Adipocyte (in vitro differentiated cells): ENCODE measurements around the gene SPEF1.

Experiments used
- DNase-seq: peaks from one replicate; pipeline ENCODE4 v3.0.0-alpha.2; 2015; ENCODE audit warnings: low read depth
- H3K27me3 ChIP-seq: replicated peaks from 2 replicates; pipeline ENCODE4 v1.7.0; 2013; ENCODE audit warnings: mild to moderate bottlenecking, low read length, moderate library complexity; ENCODE audit not compliant: control insufficient read depth, insufficient read depth
- H3K36me3 ChIP-seq: 2 replicates; pipeline ENCODE4 v1.7.0; 2013; ENCODE audit warnings: low read length, mild to moderate bottlenecking, moderate library complexity; ENCODE audit not compliant: control insufficient read depth, insufficient read depth, severe bottlenecking
- H3K4me1 ChIP-seq: 2 replicates; pipeline ENCODE4 v1.7.0; 2013; ENCODE audit warnings: mild to moderate bottlenecking, low read length, moderate library complexity; ENCODE audit not compliant: control insufficient read depth, insufficient read depth
- H3K4me3 ChIP-seq: 2 replicates; pipeline ENCODE4 v1.7.0; 2013; ENCODE audit warnings: mild to moderate bottlenecking, low read length, moderate library complexity
- H3K9ac ChIP-seq: 2 replicates; pipeline ENCODE4 v1.7.0; 2013; ENCODE audit warnings: mild to moderate bottlenecking, low read length, moderate library complexity
- H3K9me3 ChIP-seq: 2 replicates; pipeline ENCODE4 v1.7.0; 2013; ENCODE audit warnings: mild to moderate bottlenecking, low read length, moderate library complexity; ENCODE audit not compliant: control insufficient read depth

SPEF1 gene

DNA sequence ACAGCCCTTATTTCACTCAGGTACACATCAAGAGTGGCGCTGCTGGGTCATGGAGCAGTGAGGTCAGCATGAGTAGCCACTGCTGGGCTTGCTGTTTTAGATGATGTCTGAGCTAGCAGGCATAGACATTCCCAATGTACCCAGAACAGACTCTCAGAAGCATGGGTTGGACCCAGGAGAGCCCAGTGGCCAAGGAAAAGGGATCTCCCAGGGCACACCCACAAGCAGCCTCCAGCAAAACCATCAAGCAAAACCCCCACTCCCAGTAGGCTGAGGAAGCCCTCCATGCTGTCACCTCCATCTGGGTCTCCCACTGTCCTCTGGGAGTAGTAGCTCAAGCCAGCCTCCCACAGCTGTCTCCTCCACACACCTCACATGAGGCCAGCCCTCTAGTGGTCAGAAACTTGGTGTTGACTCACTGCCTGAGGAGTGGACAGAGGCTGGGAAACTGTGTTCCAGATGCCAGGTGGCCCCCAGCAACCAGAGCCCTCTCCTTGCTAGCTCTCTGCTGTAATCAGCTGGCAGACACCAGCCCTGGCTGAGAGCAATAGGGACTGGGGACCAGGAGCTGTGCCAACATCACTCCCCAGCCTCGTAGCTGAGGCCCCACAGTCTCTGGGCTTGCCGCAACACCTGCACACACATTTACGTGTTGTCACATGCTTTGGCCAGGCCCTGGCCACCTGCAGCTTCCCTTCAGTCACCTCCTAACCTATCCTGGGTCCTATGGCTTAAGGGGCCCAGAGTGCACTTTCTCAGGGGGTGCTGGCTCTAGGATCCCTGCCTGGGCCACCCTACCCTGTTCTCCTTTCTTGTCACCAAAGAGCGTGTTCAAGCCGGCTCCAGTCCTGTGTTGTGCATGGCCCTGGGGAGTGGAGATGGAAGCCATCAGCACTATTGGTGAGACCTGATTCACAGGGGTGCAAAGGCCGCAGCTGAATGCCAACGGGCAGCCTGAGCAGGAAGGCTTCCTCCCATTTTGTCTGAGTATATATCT lies 37.2 kb upstream of the SPEF1 start:
- H3K4me1 ChIP-seq, result peaks cover 21% of the 10 kb centered on the region
- no peak overlapping the region for H3K4me3 ChIP-seq
- H3K9ac ChIP-seq, result no peak overlapping the region
- H3K9me3 ChIP-seq, result no peaks in the 10 kb centered on the region
- peaks cover 14% of the 10 kb centered on the region for H3K36me3 ChIP-seq
- peak; percentile 93 for DNase-seq
- H3K27me3 ChIP-seq, result no peaks in the 10 kb centered on the region

DNA sequence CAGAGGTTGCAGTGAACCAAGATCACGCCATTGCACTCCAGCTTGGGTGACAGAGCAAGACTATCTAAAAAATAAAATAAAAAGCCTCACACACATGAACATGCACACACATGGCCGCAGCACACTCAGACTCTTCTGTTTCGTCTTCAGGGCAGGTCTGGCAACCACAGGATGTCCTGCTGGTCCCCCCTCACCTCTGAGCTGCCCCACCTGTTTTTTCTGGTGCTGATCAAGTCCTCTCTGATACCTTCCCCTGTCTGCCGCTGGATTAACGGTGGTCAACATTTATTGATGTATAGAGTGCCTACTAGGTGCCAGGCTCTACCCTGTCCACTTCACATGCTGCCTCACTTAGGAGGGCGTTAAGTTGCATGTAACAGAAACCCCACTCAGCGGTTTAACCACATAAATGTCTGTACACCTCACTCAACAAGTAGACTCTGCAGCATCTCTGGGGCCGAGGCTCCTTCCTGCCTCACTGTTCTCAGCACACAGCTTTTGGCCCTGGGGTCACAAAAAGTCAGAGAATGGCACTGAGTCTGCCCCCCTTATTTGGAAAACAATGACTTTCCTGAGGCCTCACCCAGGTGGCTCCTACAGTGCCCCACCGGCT lies 34.6 kb upstream of the SPEF1 start:
- H3K9me3 ChIP-seq, result no peaks in the 10 kb centered on the region
- H3K4me1 ChIP-seq, result peaks cover 27% of the 10 kb centered on the region
- no peaks in the 10 kb centered on the region for H3K27me3 ChIP-seq
- DNase-seq, result no peak
- no peaks in the 10 kb centered on the region for H3K36me3 ChIP-seq
- H3K4me3 ChIP-seq, result no peak overlapping the region
- no peak overlapping the region for H3K9ac ChIP-seq

DNA sequence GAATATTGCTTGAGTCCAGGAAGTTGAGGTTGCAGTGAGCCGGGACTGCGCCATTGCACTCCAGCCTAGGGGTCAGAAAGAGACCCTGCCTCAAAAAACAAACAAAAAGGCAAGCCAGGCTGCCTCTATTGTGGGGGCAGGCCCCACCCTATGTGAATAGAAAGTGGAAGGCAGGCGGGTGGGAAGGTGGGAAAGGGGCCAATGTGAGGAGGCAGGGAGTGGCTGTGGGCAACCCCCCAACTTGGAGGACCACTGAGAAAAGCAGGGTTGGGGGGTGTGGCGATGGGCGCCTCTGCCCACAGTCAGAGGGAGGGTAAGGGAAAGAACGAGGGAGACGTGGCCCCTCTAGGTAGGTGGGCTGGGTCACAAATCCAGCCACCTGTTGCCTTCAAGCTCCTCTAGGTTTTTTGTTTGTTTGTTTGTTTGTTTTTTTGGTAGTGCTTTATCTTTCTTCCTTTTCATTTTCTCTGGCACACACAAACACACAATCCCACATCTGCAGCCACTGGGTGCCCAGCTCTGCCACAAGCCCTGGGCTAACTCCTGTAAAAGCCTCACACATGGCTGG lies 33.8 kb upstream of the SPEF1 start:
- H3K9me3 ChIP-seq, result no peaks in the 10 kb centered on the region
- DNase-seq, result no peak

DNA sequence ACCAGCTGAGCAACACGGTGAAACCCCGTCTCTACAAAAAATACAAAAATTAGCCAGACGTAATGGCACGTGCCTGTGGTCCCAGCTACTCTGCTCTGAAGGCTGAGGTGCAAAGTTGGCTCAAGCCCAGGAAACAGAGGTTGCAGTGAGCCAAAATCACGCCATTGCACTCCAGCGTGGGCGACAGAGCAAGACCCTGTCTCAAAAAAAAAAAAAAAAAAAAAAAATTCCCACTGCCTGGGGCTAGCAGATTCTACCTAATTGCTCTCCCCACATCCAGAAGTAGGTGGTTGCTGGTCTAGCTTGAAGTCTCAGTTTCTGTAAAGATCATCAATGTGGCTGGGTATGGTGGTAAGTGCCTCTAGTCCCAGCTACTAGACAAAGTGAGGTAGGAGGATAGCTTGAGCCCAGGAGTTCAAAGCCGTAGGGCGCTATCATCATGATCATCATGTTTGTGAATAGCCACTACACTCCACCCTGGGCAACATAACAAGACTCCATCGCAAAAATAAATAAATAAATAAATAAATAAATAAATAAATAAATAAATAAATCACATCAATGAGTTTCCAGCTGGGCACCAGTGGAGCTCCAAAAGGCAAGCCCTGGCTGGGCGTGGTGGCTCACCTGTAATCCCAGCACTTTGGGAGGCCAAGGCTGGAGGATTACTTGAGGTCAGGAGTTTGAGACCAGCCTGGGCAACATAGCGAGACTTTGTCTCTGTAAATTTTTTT lies 32.8 kb upstream of the SPEF1 start:
- H3K27me3 ChIP-seq, result no peaks in the 10 kb centered on the region
- no peaks in the 10 kb centered on the region for H3K36me3 ChIP-seq
- H3K4me3 ChIP-seq, result no peak overlapping the region
- H3K9me3 ChIP-seq, result no peaks in the 10 kb centered on the region
- no peak overlapping the region for H3K9ac ChIP-seq
- no peak for DNase-seq
- peaks cover 29% of the 10 kb centered on the region for H3K4me1 ChIP-seq

More for the DNA sequence above, 33.8 kb upstream of the SPEF1 start:
- no peak overlapping the region for H3K9ac ChIP-seq
- peaks cover 32% of the 10 kb centered on the region for H3K4me1 ChIP-seq
- no peaks in the 10 kb centered on the region for H3K36me3 ChIP-seq
- H3K4me3 ChIP-seq, result no peak overlapping the region
- no peaks in the 10 kb centered on the region for H3K27me3 ChIP-seq

DNA sequence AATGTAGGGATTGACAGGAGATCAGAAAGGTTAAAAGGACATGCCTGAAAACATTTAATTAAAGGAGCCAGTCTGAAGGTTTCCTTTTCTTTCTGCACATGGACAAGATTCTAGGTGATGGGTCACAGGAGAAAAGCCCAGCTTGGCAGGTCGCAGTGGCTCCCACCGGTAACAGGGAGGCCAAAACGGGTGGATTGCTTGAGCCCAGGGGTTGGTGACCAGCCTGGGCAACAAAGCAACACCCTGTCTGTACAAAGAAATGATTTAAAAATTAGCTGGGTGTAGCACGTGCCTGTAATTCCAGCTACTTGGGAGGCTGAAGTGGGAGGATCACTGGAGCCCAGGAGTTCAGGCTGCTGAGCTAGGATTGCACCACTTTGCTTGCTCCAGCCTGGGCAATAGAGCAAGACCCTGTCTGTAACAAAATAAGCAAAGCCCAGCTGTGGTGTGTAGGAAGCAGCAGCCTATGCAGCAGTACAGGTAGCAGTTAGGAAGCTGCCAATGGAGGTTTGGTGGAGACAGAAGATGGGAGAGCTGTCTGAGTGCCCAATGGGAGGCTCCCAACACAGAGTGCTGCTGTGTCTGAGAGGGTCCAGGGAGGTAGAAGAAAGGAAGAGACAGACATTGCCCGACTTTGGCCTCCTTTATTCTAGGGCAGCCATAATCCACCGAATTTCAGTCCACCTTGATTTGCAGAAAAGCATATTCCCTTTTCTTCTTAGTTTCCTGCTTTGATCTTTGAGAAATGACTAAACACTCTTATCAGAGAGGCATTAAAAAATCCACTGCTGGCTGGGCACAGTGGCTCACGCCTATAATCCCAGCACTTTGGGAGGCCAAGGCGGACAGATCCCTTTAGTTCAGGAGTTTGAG lies 32.0 kb upstream of the SPEF1 start:
- Histone ChIP-seq H3K27me3 (no peaks in the 10 kb centered on the region), H3K9me3 (no peaks in the 10 kb centered on the region), H3K4me1 (peaks cover 33% of the 10 kb centered on the region), H3K4me3 (no peak overlapping the region), H3K36me3 (no peaks in the 10 kb centered on the region), H3K9ac (peak overlapping the region; percentile 9)
- DNase-seq, result no peak

DNA sequence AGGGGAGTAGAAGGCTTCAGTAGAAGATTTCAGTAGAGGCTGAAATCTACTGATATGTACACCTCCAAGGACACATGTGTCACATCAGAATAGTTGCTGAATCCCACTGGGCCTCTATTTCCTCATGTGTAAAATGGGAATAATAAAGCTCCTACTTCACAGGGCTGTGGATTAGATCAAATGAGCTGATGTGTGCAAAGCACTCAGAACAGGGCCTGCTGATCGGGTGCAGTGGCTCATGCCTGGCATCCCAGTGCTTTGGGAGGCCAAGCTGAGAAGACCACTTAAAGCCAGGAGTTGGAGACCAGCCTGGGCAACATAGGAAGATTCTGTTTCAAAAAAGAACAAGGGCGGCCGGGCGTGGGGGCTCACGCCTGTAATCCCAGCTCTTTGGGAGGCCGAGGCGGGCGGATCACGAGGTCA lies 31.0 kb upstream of the SPEF1 start:
- H3K36me3 ChIP-seq, result no peaks in the 10 kb centered on the region
- H3K9me3 ChIP-seq, result no peaks in the 10 kb centered on the region
- no peak overlapping the region for H3K4me3 ChIP-seq
- DNase-seq, result no peak
- no peaks in the 10 kb centered on the region for H3K27me3 ChIP-seq
- H3K9ac ChIP-seq, result peak overlapping the region; percentile 62
- H3K4me1 ChIP-seq, result peaks cover 40% of the 10 kb centered on the region

DNA sequence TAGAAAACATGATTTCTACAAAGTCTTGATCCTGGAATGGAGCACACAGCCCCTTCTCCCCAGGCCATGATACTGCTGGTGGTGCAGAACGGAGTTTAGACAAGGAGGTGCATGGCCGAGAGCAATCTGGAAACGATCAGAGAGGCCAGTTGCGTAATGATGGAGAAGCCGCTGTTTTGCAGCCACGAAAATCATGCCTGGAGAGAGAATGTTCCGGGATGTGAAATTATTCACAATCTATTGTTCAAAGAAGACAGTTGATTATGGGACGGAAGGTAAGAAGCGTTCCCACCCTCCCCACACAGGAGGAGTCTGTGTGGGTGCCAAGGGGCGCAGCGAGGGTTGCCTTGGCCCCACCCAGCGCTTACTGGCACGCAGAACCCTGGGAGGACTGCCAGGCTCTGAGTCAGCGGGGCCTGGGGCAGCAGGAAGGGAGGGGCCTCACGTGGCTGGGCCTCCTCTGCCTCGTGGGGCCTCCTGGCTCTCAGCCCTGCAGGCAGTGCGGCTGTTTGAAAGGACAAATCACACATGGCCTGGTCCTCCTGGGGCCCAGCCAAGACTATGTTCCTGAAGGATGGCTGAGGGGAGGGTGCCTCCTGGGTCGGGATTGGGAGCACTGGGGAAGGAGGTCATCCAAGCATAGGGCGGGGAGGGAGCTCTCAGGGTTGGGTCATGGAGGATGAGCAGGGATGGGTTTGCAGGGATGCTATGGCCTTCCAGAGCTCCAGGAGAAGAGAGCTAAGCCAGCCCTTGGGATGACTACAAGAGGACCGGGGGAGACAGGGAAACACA lies 30.4 kb upstream of the SPEF1 start:
- peak; percentile 99 for DNase-seq
- no peaks in the 10 kb centered on the region for H3K36me3 ChIP-seq
- peaks cover 46% of the 10 kb centered on the region for H3K4me1 ChIP-seq

DNA sequence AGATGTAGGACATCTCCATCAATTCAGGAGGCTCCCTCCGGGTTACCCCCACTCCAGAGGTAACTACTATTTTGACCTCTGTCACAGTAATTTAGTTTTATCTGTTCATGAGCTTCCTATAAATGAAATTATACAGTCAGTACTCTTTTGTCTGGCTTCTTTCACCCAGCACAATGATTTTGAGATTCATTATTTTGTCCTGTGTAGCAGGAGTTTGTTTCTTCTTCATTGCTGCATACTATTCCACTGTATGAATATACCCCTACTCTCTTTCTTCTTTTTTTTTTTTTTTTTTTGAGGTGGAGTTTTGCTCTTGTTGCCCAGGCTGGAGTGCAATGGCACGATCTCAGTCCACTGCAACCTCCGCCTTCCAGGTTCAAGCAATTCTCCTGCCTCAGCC lies 27.3 kb upstream of the SPEF1 start:
- Histone ChIP-seq H3K4me1 (peaks cover 61% of the 10 kb centered on the region), H3K9ac (peak overlapping the region; percentile 88), H3K27me3 (no peaks in the 10 kb centered on the region), H3K36me3 (peaks cover 4% of the 10 kb centered on the region), H3K9me3 (no peaks in the 10 kb centered on the region), H3K4me3 (peak overlapping the region; percentile 76)
- no peak for DNase-seq

More for the DNA sequence above, 30.4 kb upstream of the SPEF1 start:
- H3K9ac ChIP-seq, result peak overlapping the region; percentile 89
- peak overlapping the region; percentile 77 for H3K4me3 ChIP-seq
- no peaks in the 10 kb centered on the region for H3K27me3 ChIP-seq
- H3K9me3 ChIP-seq, result no peaks in the 10 kb centered on the region

DNA sequence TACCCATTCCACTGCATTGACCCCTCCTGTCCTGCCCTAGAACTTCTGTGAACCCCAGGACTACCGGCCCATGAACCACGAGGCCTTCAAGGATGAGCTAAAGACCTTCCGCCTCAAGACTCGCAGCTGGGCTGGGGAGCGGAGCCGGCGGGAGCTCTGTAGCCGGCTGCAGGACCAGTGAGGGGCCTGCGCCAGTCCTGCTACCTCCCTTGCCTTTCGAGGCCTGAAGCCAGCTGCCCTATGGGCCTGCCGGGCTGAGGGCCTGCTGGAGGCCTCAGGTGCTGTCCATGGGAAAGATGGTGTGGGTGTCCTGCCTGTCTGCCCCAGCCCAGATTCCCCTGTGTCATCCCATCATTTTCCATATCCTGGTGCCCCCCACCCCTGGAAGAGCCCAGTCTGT lies 23.5 kb upstream of the SPEF1 start:
- no peak overlapping the region for H3K4me3 ChIP-seq

More for the DNA sequence above, 23.5 kb upstream of the SPEF1 start:
- Histone ChIP-seq H3K9ac (peak overlapping the region; percentile 68), H3K9me3 (no peaks in the 10 kb centered on the region), H3K27me3 (no peaks in the 10 kb centered on the region), H3K36me3 (peaks cover 38% of the 10 kb centered on the region), H3K4me1 (peaks cover 37% of the 10 kb centered on the region)
- no peak for DNase-seq
